ENCODE measurements around the gene PTGDR. TPM values are rescaled to one million over a fixed set of nuclear protein-coding genes. Genes with fewer than 3 reads are reported as not detected.

PTGDR gene, protein sequence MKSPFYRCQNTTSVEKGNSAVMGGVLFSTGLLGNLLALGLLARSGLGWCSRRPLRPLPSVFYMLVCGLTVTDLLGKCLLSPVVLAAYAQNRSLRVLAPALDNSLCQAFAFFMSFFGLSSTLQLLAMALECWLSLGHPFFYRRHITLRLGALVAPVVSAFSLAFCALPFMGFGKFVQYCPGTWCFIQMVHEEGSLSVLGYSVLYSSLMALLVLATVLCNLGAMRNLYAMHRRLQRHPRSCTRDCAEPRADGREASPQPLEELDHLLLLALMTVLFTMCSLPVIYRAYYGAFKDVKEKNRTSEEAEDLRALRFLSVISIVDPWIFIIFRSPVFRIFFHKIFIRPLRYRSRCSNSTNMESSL
- 1 to 10 TPM; 1.2 to 3.2 (median 1.3) TPM for total RNA-seq

DNA sequence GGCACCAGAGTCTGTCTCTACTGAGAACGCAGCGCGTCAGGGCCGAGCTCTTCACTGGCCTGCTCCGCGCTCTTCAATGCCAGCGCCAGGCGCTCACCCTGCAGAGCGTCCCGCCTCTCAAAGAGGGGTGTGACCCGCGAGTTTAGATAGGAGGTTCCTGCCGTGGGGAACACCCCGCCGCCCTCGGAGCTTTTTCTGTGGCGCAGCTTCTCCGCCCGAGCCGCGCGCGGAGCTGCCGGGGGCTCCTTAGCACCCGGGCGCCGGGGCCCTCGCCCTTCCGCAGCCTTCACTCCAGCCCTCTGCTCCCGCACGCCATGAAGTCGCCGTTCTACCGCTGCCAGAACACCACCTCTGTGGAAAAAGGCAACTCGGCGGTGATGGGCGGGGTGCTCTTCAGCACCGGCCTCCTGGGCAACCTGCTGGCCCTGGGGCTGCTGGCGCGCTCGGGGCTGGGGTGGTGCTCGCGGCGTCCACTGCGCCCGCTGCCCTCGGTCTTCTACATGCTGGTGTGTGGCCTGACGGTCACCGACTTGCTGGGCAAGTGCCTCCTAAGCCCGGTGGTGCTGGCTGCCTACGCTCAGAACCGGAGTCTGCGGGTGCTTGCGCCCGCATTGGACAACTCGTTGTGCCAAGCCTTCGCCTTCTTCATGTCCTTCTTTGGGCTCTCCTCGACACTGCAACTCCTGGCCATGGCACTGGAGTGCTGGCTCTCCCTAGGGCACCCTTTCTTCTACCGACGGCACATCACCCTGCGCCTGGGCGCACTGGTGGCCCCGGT is at the start of gene PTGDR:
Gene PTGDR (plus strand): TSS at position 198 of the 778 bp plus-strand sequence. CDS start 117 bp downstream, at position 315.
- Histone ChIP-seq H3K4me3 (peak within 1 kb of the TSS; percentile 40 to 62 (median 46)), H3K36me3 (no peaks in the 10 kb centered on the region), H3K4me1 (no peaks in the 10 kb centered on the region), H3K27me3 (peaks cover 0 to 21% of the 10 kb centered on the region in 2 donors), H3K27ac (peak within 1 kb of the TSS in 1 of 2 donors; percentile 43), H3K9me3 (no peaks in the 10 kb centered on the region)
- intact Hi-C loops (cut with DNase I; ENCODE audit: low total_unique reads), result no loop called here
- no peak for DNase-seq (ENCODE audit: low spot score in 2 of 2)
- TF ChIP-seq, protein P1, sequence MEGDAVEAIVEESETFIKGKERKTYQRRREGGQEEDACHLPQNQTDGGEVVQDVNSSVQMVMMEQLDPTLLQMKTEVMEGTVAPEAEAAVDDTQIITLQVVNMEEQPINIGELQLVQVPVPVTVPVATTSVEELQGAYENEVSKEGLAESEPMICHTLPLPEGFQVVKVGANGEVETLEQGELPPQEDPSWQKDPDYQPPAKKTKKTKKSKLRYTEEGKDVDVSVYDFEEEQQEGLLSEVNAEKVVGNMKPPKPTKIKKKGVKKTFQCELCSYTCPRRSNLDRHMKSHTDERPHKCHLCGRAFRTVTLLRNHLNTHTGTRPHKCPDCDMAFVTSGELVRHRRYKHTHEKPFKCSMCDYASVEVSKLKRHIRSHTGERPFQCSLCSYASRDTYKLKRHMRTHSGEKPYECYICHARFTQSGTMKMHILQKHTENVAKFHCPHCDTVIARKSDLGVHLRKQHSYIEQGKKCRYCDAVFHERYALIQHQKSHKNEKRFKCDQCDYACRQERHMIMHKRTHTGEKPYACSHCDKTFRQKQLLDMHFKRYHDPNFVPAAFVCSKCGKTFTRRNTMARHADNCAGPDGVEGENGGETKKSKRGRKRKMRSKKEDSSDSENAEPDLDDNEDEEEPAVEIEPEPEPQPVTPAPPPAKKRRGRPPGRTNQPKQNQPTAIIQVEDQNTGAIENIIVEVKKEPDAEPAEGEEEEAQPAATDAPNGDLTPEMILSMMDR (IDR thresholded peaks at IDR 0.05), result no peak

DNA sequence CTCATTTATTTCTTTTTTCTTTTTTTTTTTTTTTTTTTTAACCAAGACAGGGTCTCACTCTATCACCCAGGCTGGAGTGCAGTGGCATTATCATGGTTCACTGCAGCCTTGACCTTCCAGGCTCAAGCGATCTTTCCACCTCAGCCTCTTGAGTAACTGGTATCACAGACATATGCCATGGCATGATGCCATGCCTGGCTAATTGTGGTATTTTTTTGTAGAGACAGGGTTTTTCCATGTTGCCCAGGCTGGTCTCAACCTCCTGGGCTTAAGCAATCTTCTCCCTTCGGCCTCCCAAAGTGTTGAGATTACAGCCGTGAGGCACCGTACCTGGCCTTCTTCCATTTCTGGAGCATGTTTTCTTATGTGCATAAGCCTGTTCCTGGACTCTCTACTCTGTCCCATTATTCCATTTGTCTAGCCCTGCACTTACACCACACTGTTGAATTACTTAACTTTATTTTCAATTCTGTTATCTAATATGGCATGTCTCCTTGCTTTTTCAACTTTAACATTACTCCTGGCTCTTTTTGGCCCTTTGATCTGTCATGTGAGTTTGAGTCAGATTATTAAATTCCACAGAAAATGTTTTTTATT is 47.9 kb upstream of the PTGDR start:
- H3K27me3 ChIP-seq, result no peaks in the 10 kb centered on the region
- H3K4me3 ChIP-seq, result no peak overlapping the region
- no peaks in the 10 kb centered on the region for H3K9me3 ChIP-seq
- intact Hi-C loops (cut with DNase I; ENCODE audit: low total_unique reads), result no loop called here
- no peaks in the 10 kb centered on the region for H3K36me3 ChIP-seq
- no peaks in the 10 kb centered on the region for H3K4me1 ChIP-seq
- H3K27ac ChIP-seq, result no peak overlapping the region
- TF ChIP-seq POLR2AphosphoS5 (IDR thresholded peaks at IDR 0.05) (no peak), POLR2A (IDR thresholded peaks at IDR 0.05) (no peak)
- TF ChIP-seq, protein P1 (IDR thresholded peaks at IDR 0.05), result no peak
- no peak for DNase-seq (ENCODE audit: low spot score in 2 of 2)

- Histone ChIP-seq H3K27ac (no peak overlapping the region), H3K4me3 (peak overlapping the region in 2 of 3 donors; percentile 8 to 20), H3K4me1 (no peaks in the 10 kb centered on the region), H3K36me3 (no peaks in the 10 kb centered on the region), H3K9me3 (no peaks in the 10 kb centered on the region), H3K27me3 (no peaks in the 10 kb centered on the region)
- intact Hi-C loops (cut with DNase I; ENCODE audit: low total_unique reads), result no loop called here
- no peak for DNase-seq (ENCODE audit: low spot score in 2 of 2)
- TF ChIP-seq POLR2AphosphoS5 (IDR thresholded peaks at IDR 0.05) (no peak), POLR2A (IDR thresholded peaks at IDR 0.05) (no peak)
- TF ChIP-seq, protein P1 (IDR thresholded peaks at IDR 0.05), result no peak
Measured at GRCh38 chr14:52220924-52221811, 46.3 kb upstream of the PTGDR start.

DNA sequence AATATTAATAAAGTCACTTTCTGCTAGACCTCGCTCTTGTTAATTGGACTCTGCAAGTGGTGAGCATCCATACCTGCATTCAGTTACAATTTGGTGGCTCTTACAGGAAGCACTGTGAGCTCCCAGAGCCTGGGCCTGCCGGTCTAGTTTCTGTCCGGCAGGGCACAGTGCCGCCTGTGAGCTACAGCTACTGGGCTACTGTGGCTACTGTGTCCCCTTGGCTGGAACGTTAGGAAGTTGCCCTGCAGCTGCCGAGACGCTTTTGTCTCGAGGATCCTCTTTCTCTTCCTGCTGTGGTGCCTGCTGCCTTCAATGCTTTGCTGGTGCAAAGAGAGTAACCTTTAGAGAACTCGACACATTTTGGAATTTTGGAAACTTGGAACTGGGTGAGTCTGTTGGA is 44.6 kb upstream of the PTGDR start:
- no peak overlapping the region for H3K4me3 ChIP-seq
- H3K9me3 ChIP-seq, result no peaks in the 10 kb centered on the region
- no peak overlapping the region for H3K27ac ChIP-seq
- TF ChIP-seq, protein P1 (IDR thresholded peaks at IDR 0.05), result no peak
- TF ChIP-seq POLR2AphosphoS5 (IDR thresholded peaks at IDR 0.05), result no peak
- TF ChIP-seq POLR2A (IDR thresholded peaks at IDR 0.05), result no peak
- intact Hi-C loops (cut with DNase I; ENCODE audit: low total_unique reads), result no loop called here
- DNase-seq (ENCODE audit: low spot score in 2 of 2), result no peak
- H3K36me3 ChIP-seq, result no peaks in the 10 kb centered on the region
- H3K4me1 ChIP-seq, result no peaks in the 10 kb centered on the region
- H3K27me3 ChIP-seq, result no peaks in the 10 kb centered on the region

All from breast epithelium (tissue), 4 donors.